ENCODE results near the gene SMYD3. TPM values are rescaled to one million over a fixed set of nuclear protein-coding genes. Genes with fewer than 3 reads are reported as not detected.

The SMYD3 gene
- total and polyA plus RNA-seq, 2 donors (not counting 1 experiment from before 2014, with no cell fraction given), result 9.7 to 37.2 TPM

- Histone ChIP-seq H3K36me3 (replicated peaks in 1 of 2; ENCODE audit: control extremely low read depth in 1 of 2, control insufficient read depth in 1 of 2, extremely low read depth in 1 of 2, insufficient read depth in 2 of 2, low read length in 1 of 2) (no peaks in the 10 kb centered on the region), H3K4me2 (replicated peaks; ENCODE audit: low read depth, low read length, poor library complexity, severe bottlenecking) (no peak overlapping the region), H3K79me2 (ENCODE audit: control insufficient read depth, insufficient read depth, low read length) (no peaks in the 10 kb centered on the region), H3K9ac (ENCODE audit: low read length) (no peak overlapping the region), H2AFZ (ENCODE audit: insufficient read depth, low read depth, low read length, poor library complexity, severe bottlenecking) (no peak overlapping the region), H4K20me1 (ENCODE audit: control insufficient read depth, insufficient read depth, low read length, poor library complexity, severe bottlenecking) (no peaks in the 10 kb centered on the region), H3K4me1 (ENCODE audit: control insufficient read depth in 2 of 2, insufficient read depth in 2 of 2, low read length in 2 of 2) (no peaks in the 10 kb centered on the region), H3K4me3 (ENCODE audit: control extremely low read depth in 1 of 5, extremely low read depth in 1 of 5, insufficient read depth in 1 of 5, low read depth in 2 of 5, low read length in 4 of 5) (no peak overlapping the region), H3K27me3 (replicated peaks in 1 of 4; ENCODE audit: control extremely low read depth in 1 of 4, control insufficient read depth in 3 of 4, insufficient read depth in 4 of 4, low read length in 3 of 4) (no peaks in the 10 kb centered on the region), H3K27ac (ENCODE audit: low read length in 2 of 2) (no peak overlapping the region), H3K9me3 (ENCODE audit: control extremely low read depth in 1 of 3, control insufficient read depth in 2 of 3, insufficient read depth in 1 of 3, low read length in 2 of 3) (no peaks in the 10 kb centered on the region)
- H3K27me3 Mint-ChIP-seq, result no peaks in the 10 kb centered on the region
- intact Hi-C loops (cut with micrococcal nuclease), result no loop called here
- WGBS (ENCODE audit: insufficient coverage), result no CpG with 5 or more reads among the region's 2 CpGs
- DNase-seq (no peak), ATAC-seq (ENCODE audit: low read depth) (no peak)
- TF ChIP-seq, protein P1, sequence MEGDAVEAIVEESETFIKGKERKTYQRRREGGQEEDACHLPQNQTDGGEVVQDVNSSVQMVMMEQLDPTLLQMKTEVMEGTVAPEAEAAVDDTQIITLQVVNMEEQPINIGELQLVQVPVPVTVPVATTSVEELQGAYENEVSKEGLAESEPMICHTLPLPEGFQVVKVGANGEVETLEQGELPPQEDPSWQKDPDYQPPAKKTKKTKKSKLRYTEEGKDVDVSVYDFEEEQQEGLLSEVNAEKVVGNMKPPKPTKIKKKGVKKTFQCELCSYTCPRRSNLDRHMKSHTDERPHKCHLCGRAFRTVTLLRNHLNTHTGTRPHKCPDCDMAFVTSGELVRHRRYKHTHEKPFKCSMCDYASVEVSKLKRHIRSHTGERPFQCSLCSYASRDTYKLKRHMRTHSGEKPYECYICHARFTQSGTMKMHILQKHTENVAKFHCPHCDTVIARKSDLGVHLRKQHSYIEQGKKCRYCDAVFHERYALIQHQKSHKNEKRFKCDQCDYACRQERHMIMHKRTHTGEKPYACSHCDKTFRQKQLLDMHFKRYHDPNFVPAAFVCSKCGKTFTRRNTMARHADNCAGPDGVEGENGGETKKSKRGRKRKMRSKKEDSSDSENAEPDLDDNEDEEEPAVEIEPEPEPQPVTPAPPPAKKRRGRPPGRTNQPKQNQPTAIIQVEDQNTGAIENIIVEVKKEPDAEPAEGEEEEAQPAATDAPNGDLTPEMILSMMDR (IDR thresholded peaks at IDR 0.05), result no peak
- TF ChIP-seq EZH2 (IDR thresholded peaks at IDR 0.05; ENCODE audit: borderline replicate concordance, insufficient read depth, low read depth, low read length, poor library complexity, severe bottlenecking), result no peak
- no peak overlapping the region for H3K27ac Mint-ChIP-seq
- CTCF ChIA-PET, result no interaction called here
- H3K4me3 Mint-ChIP-seq, result no peak overlapping the region
- H3K4me1 Mint-ChIP-seq, result no peaks in the 10 kb centered on the region
- H3K9me3 Mint-ChIP-seq (ENCODE audit: insufficient read depth), result no peaks in the 10 kb centered on the region
- POLR2A ChIA-PET, result no interaction called here
Observed at GRCh38 chr1:246138781-246139180, 368.3 kb downstream of the SMYD3 start.

- no peak overlapping the region for H3K27ac Mint-ChIP-seq
- Histone ChIP-seq H3K9me3 (ENCODE audit: control extremely low read depth in 1 of 3, control insufficient read depth in 2 of 3, insufficient read depth in 1 of 3, low read length in 2 of 3) (no peaks in the 10 kb centered on the region), H3K4me1 (ENCODE audit: control insufficient read depth in 2 of 2, insufficient read depth in 2 of 2, low read length in 2 of 2) (no peaks in the 10 kb centered on the region), H3K36me3 (replicated peaks in 1 of 2; ENCODE audit: control extremely low read depth in 1 of 2, control insufficient read depth in 1 of 2, extremely low read depth in 1 of 2, insufficient read depth in 2 of 2, low read length in 1 of 2) (no peaks in the 10 kb centered on the region), H3K27ac (ENCODE audit: low read length in 2 of 2) (no peak overlapping the region), H3K9ac (ENCODE audit: low read length) (no peak overlapping the region), H3K4me2 (replicated peaks; ENCODE audit: low read depth, low read length, poor library complexity, severe bottlenecking) (no peak overlapping the region), H3K79me2 (ENCODE audit: control insufficient read depth, insufficient read depth, low read length) (no peaks in the 10 kb centered on the region), H4K20me1 (ENCODE audit: control insufficient read depth, insufficient read depth, low read length, poor library complexity, severe bottlenecking) (no peaks in the 10 kb centered on the region), H3K4me3 (ENCODE audit: control extremely low read depth in 1 of 5, extremely low read depth in 1 of 5, insufficient read depth in 1 of 5, low read depth in 2 of 5, low read length in 4 of 5) (no peak overlapping the region), H2AFZ (ENCODE audit: insufficient read depth, low read depth, low read length, poor library complexity, severe bottlenecking) (no peak overlapping the region), H3K27me3 (replicated peaks in 1 of 4; ENCODE audit: control extremely low read depth in 1 of 4, control insufficient read depth in 3 of 4, insufficient read depth in 4 of 4, low read length in 3 of 4) (no peaks in the 10 kb centered on the region)
- TF ChIP-seq EZH2 (IDR thresholded peaks at IDR 0.05; ENCODE audit: borderline replicate concordance, insufficient read depth, low read depth, low read length, poor library complexity, severe bottlenecking), result no peak
- TF ChIP-seq, protein P1 (IDR thresholded peaks at IDR 0.05), result no peak
- no peak for ATAC-seq (ENCODE audit: low read depth)
- ChIA-PET CTCF (no interaction called here), POLR2A (no interaction called here)
- no peaks in the 10 kb centered on the region for H3K27me3 Mint-ChIP-seq
- H3K4me3 Mint-ChIP-seq, result no peak overlapping the region
- no peak for DNase-seq
- intact Hi-C loops (cut with micrococcal nuclease), result no loop called here
- no peaks in the 10 kb centered on the region for H3K4me1 Mint-ChIP-seq
- H3K9me3 Mint-ChIP-seq (ENCODE audit: insufficient read depth), result no peaks in the 10 kb centered on the region
Observed at GRCh38 chr1:246136477-246136876, 370.6 kb downstream of the SMYD3 start.
